Panc1 (cell line): Measurements from ENCODE around the gene C19orf47. TPM values are rescaled to one million over a fixed set of nuclear protein-coding genes. Genes with fewer than 3 reads are reported as not detected.

Experiments
- ATAC-seq: fragments of 200-7000 bp; cut with Tn5 transposase; 2 replicates; pipeline ENCODE4 v1.9.1; 2020; ENCODE audit warnings: mild to moderate bottlenecking, moderate library complexity
- BruUV-seq: library from RNA; stranded (reverse); fragments of 400-500 nt; replicated peaks from 2 replicates; lab custom pipeline; 2021; lab: Mats Ljungman, UMichigan
- CTCF ChIA-PET: fragments of 300-600 bp; sonication (Branson Sonifier 250); formaldehyde crosslinking; loops from one replicate; lab custom pipeline; 2022; ENCODE audit warnings: antibody characterized with exemption; lab: Charles Lee
- POLR2A ChIA-PET: fragments of 300-600 bp; sonication (Branson Sonifier 250); formaldehyde crosslinking; loops from one replicate; lab custom pipeline; 2022; ENCODE audit warnings: antibody characterized with exemption; lab: Charles Lee
- DNase-seq: peaks from one replicate; pipeline ENCODE4 v3.0.0-alpha.2; 2010; ENCODE audit warnings: low read depth, low spot score
- H3K27ac ChIP-seq: 2 replicates; pipeline ENCODE4 v1.5.1; 2011; ENCODE audit warnings: mild to moderate bottlenecking, low read length, inconsistent platforms
- H3K27me3 ChIP-seq: fragments of 200-500 bp; sonication (Bioruptor generic); 2 replicates; pipeline ENCODE4 v1.6.0; 2014; ENCODE audit warnings: low read length, inconsistent platforms; ENCODE audit not compliant: control insufficient read depth, insufficient read depth
- H3K36me3 ChIP-seq: fragments of 200-500 bp; sonication (Bioruptor generic); 2 replicates; pipeline ENCODE4 v1.5.1; 2014; ENCODE audit warnings: inconsistent platforms, mild to moderate bottlenecking, low read length, moderate library complexity; ENCODE audit not compliant: control insufficient read depth, insufficient read depth
- H3K4me1 ChIP-seq: 2 replicates; pipeline ENCODE4 v1.5.1; 2011; ENCODE audit warnings: inconsistent platforms, mild to moderate bottlenecking, low read length, moderate library complexity; ENCODE audit not compliant: control insufficient read depth, insufficient read depth
- H3K4me3 ChIP-seq, 2 experiments: 2 replicates each; pipeline ENCODE4 v1.5.1; 2011 to 2012; ENCODE audit warnings: low read depth in 2 of 2, low read length in 2 of 2, mild to moderate bottlenecking in 2 of 2, inconsistent platforms in 1 of 2, moderate library complexity in 1 of 2
- H3K9me3 ChIP-seq: fragments of 200-500 bp; sonication (Bioruptor generic); 2 replicates; pipeline ENCODE4 v1.5.1; 2014; ENCODE audit warnings: low read depth, mild to moderate bottlenecking, inconsistent platforms, low read length, moderate library complexity; ENCODE audit not compliant: control insufficient read depth, insufficient read depth
- CTCF ChIP-seq: fragments of 450-650 bp; IDR thresholded peaks from 2 replicates; pipeline ENCODE4 v1.5.1; 2017; ENCODE audit warnings: mild to moderate bottlenecking
- POLR2AphosphoS5 ChIP-seq: IDR thresholded peaks from 2 replicates; pipeline ENCODE4 v1.6.1; 2012; ENCODE audit warnings: mild to moderate bottlenecking, low read depth, low read length, moderate library complexity
- REST ChIP-seq, 2 experiments: IDR thresholded peaks; 2 replicates each; pipeline ENCODE4 v1.6.1; 2011 to 2012; ENCODE audit warnings: low read depth in 2 of 2, control low read depth in 1 of 2, low read length in 1 of 2, mild to moderate bottlenecking in 1 of 2, moderate library complexity in 1 of 2; ENCODE audit not compliant: insufficient read depth in 1 of 2
- SIN3A ChIP-seq: IDR thresholded peaks from 2 replicates; pipeline ENCODE4 v1.6.1; 2012; ENCODE audit warnings: low read depth, mild to moderate bottlenecking, low read length, moderate library complexity, borderline replicate concordance; ENCODE audit not compliant: insufficient read depth
- TCF7L2 ChIP-seq: IDR thresholded peaks from 2 replicates; pipeline ENCODE4 v1.6.1; 2011; ENCODE audit warnings: mild to moderate bottlenecking, low read depth, low read length, inconsistent platforms
- in situ Hi-C: cut with HindIII; loops from 2 replicates; pipeline ENCODE4 v1.10.0; 2016; ENCODE audit warnings: low sequenced_read_pairs, low pct_unique_long_range_greater_than_20kb
- intact Hi-C: fragments of 100-400 bp; cut with micrococcal nuclease; formaldehyde crosslinking; loops from one replicate; pipeline ENCODE4 v1.10.0; 2022; ENCODE audit not compliant: unreplicated experiment
- total RNA-seq: library from RNA; stranded (reverse); gene quantifications from one replicate; pipeline ENCODE4 v1.2.1, GENCODE V29; 2021; ENCODE audit not compliant: unreplicated experiment

Gene C19orf47
- total RNA-seq, 1 experiment from 2014 or later, result 29.0 TPM

GRCh38 chr19:40355975-40356680, 7.9 kb upstream of the C19orf47 start:
- TF ChIP-seq REST (IDR thresholded peaks at IDR 0.05; ENCODE audit: insufficient read depth in 1 of 2, low read depth in 2 of 2, low read length in 1 of 2), result no peak
- TF ChIP-seq CTCF, result no peak
- no peak for TF ChIP-seq POLR2AphosphoS5
- TF ChIP-seq SIN3A, result no peak
- TF ChIP-seq TCF7L2, result no peak
- no peaks in the 10 kb centered on the region for H3K27me3 ChIP-seq
- H3K27ac ChIP-seq, result no peak overlapping the region
- CTCF ChIA-PET, result no interaction called here
- no peaks in the 10 kb centered on the region for H3K9me3 ChIP-seq
- in situ Hi-C loops, result no loop called here
- no TSS peak for BruUV-seq
- DNase-seq (no peak), ATAC-seq (no peak)
- intact Hi-C loops, result no loop called here
- no peaks in the 10 kb centered on the region for H3K4me1 ChIP-seq
- POLR2A ChIA-PET, result no interaction called here
- no peaks in the 10 kb centered on the region for H3K36me3 ChIP-seq
- no peak overlapping the region for H3K4me3 ChIP-seq

GRCh38 chr19:40348961-40349507, 837 bp upstream of the C19orf47 start:
- Histone ChIP-seq H3K27me3 (no peaks in the 10 kb centered on the region), H3K4me3 (peak overlapping the region; percentile 80 to 98), H3K27ac (peak overlapping the region; percentile 85), H3K9me3 (no peaks in the 10 kb centered on the region), H3K4me1 (peaks cover 3% of the 10 kb centered on the region; the same call in 1 of the 2 replicates), H3K36me3 (no peaks in the 10 kb centered on the region; the same call in 1 of the 2 replicates)
- no peak for ATAC-seq
- ChIA-PET POLR2A (no interaction called here), CTCF (no interaction called here)
- intact Hi-C loops (no loop called here), in situ Hi-C loops (loop anchor here (10.0 to 25.0 kb wide), 2 partner anchors 424 to 1687 kb away; no protein-coding TSS in a partner anchor)
- BruUV-seq, result TSS peak; percentile 90
- no peak for DNase-seq
- TF ChIP-seq TCF7L2 (no peak), REST (IDR thresholded peaks at IDR 0.05; ENCODE audit: insufficient read depth in 1 of 2, low read depth in 2 of 2, low read length in 1 of 2) (no peak), POLR2AphosphoS5 (no peak), SIN3A (no peak), CTCF (no peak)
